Neuron (in vitro differentiated cells): ENCODE data around the gene RALGPS2.
"Not testable (repeated sequence)": the region's sequence is repeated elsewhere in the genome, so short reads cannot be mapped to it uniquely, and the experiment has no call there.

Experiments
- H2AFZ ChIP-seq: one replicate; pipeline ENCODE4 v1.6.1; 2013; ENCODE audit warnings: low read depth, mild to moderate bottlenecking, inconsistent platforms, low read length, moderate library complexity
- H3K27me3 ChIP-seq: one replicate; pipeline ENCODE4 v1.6.1; 2013; ENCODE audit warnings: low read length; ENCODE audit not compliant: insufficient read depth
- H3K36me3 ChIP-seq: one replicate; pipeline ENCODE4 v1.6.1; 2013; ENCODE audit warnings: low read length; ENCODE audit not compliant: insufficient read depth
- H3K4me1 ChIP-seq: one replicate; pipeline ENCODE4 v1.6.1; 2013; ENCODE audit warnings: low read length; ENCODE audit not compliant: insufficient read depth
- H3K4me3 ChIP-seq: 2 replicates; pipeline ENCODE4 v1.5.1; 2013; ENCODE audit warnings: mild to moderate bottlenecking, low read length, moderate library complexity
- H3K9me3 ChIP-seq: one replicate; pipeline ENCODE4 v1.6.1; 2013; ENCODE audit warnings: low read length

RALGPS2 gene

DNA sequence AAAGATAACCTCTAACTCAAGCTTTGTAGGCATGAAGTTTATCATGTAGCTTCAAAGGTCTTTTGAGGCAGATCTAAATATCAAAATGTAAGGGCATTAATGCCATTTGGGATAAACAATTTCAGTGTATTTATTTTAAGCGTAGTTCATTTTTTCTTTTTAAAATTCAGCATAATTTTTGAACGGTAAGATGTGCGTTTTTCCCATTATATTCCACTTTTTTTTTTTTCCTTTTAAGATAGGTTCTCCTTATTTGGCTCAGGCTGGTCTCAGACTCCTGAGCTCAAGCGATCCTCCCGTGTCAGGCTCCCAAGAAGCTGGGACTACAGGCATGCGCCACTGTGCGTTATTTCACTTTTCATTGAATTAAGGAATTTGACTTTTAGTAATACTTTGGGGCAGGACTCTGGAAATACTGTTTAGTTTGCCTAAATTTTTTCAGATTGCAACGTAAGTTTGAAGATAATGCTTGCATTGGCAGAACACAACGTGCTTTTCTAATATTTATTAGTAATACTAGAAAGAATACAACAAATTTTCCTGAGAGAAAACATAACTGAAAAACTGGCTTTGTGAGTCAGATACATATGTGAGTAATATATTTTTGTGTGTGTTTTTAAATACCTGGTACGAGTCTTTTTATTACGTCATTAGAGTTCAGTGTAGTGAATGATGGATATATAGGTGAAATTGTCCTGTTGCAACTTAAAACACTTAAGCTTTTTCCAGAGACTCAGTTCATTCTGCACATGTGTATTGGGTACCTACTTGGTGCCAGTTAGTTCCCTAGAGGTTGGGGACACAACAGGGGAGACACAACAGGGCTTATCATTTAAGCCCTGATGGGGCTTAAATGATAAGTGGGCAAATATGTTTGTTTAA is 2.2 kb downstream of the RALGPS2 start:
- H3K9me3 ChIP-seq, result peaks cover 10% of the 10 kb centered on the region
- H3K4me1 ChIP-seq, result peaks cover 23% of the 10 kb centered on the region
- H3K27me3 ChIP-seq, result no peaks in the 10 kb centered on the region
- H3K4me3 ChIP-seq, result peak overlapping the region; percentile 91
- H3K36me3 ChIP-seq, result no peaks in the 10 kb centered on the region
- no peak overlapping the region for H2AFZ ChIP-seq

DNA sequence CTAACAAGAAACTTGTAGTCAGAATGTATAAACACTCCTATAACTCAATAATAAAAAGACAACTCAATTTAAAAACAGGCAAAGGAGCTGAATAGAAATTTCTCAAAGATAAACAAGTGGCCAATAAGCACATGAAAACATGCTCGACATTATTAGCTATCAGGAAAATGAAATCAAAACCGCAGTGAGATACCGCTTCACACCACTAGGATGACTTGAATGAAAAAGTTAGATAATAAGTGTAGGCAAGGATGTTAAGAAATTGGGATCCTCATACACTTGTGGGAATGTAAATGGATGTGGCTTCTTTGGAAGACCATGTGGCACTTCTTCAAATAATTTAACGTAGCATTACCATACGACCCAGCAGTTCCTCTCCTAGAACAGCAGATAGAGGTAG is 8.9 kb downstream of the RALGPS2 start:
- Histone ChIP-seq H3K4me1 (no peaks in the 10 kb centered on the region), H3K9me3 (peaks cover 16% of the 10 kb centered on the region), H3K4me3 (no peak overlapping the region), H2AFZ (no peak overlapping the region), H3K36me3 (peaks cover 6% of the 10 kb centered on the region), H3K27me3 (no peaks in the 10 kb centered on the region)

DNA sequence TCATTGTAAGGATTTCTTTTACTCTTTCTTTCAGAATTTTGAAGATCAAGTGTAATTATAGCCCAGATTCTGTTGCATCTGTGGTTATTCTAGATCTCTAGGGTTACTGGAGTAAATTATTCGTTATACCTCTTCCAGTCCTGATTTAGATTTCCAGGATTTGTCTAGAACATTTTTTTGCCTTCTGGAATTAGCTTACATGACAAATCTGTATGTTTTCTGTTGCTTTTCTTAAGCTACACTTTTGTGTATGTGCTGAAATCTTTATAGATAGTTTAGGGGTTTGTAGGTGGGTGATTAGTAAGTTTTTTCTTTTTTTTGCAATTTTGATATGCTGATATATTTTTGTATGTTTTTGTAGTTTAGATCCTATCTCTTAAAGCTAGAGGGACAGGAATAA is 13.7 kb downstream of the RALGPS2 start:
- Histone ChIP-seq H3K4me1 (no peaks in the 10 kb centered on the region), H3K4me3 (no peak overlapping the region), H3K9me3 (peaks cover 8% of the 10 kb centered on the region), H3K36me3 (peaks cover 28% of the 10 kb centered on the region), H2AFZ (no peak overlapping the region), H3K27me3 (no peaks in the 10 kb centered on the region)

DNA sequence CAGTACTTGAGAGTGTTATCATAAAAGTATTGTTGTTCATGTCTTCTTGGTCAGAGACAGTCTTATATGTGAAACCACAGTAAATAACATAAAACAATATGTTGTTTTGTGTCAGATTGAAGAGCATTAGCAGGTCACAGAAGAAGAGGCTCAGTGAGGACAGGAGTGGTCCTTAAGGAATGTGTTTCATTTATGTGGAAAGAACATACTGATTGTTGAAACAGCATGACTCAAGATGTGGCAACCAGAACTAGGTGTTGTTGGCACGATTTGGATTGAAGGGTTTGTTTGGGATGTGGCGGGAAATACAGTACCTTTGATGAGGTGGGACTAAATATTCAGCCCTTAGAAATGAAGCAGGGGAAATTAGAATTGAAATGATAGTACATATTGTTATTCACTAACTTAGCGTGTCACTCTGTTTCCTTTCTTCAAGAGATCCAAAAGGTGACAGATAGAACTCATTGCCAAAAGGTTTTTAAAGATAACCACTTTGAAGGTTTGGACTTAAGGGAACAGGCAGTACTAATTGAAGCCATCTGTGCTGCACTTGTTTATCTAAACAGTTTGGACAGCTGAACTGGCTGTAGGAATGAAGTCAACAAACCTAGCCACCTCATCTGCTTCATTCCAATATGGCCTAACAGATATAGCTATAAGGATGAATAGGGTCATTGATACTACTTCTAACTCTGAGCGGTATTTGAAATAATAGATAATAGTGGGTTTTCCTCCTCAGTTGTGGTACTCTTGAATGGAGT is 14.4 kb downstream of the RALGPS2 start:
- Histone ChIP-seq H3K4me1 (no peaks in the 10 kb centered on the region), H3K36me3 (peaks cover 32% of the 10 kb centered on the region), H3K9me3 (peaks cover 9% of the 10 kb centered on the region), H3K4me3 (no peak overlapping the region), H3K27me3 (no peaks in the 10 kb centered on the region), H2AFZ (no peak overlapping the region)

DNA sequence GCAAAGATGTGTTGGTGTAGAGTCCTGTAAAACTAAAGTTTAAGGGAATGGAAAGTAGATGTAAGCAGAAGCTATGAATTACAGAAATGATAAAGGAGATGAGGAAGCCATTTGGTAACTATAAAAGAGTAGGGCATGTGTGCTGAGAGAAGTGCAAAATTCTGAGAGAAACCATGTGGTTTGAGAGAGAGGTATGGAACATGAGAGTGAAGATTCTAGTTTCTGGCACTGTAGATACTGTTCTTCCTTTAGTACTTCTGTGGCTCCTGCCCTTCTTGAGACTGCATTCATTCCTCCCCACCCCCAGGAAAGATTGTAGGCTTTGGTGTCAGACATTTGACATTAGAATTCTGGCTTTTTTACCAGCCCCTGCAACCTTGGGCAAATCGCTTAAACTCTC is 15.4 kb downstream of the RALGPS2 start:
- Histone ChIP-seq H3K4me3 (no peak overlapping the region), H3K9me3 (peaks cover 7% of the 10 kb centered on the region), H2AFZ (no peak overlapping the region), H3K36me3 (peaks cover 32% of the 10 kb centered on the region), H3K27me3 (no peaks in the 10 kb centered on the region), H3K4me1 (no peaks in the 10 kb centered on the region)

DNA sequence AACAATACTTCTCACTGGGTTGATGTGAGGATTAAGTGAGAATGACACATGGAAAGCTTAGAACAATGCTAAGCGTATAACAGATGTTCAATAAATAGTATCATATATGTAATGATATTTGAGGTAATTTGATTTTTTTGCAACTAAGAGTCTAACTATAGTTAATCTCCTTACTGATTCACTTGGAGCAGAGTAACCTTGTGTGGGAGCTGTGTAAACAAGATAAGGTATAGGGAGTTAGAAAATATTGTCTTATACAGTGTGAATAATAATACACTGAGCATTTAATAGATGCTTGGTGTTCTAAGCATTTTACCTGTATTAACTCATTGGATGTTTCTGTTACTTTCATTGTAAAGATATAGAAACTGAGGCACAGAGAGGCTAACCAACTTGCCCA is 15.9 kb downstream of the RALGPS2 start:
- Histone ChIP-seq H3K27me3 (no peaks in the 10 kb centered on the region), H3K4me1 (no peaks in the 10 kb centered on the region), H3K36me3 (peaks cover 32% of the 10 kb centered on the region), H3K4me3 (no peak overlapping the region), H3K9me3 (peaks cover 7% of the 10 kb centered on the region), H2AFZ (no peak overlapping the region)

DNA sequence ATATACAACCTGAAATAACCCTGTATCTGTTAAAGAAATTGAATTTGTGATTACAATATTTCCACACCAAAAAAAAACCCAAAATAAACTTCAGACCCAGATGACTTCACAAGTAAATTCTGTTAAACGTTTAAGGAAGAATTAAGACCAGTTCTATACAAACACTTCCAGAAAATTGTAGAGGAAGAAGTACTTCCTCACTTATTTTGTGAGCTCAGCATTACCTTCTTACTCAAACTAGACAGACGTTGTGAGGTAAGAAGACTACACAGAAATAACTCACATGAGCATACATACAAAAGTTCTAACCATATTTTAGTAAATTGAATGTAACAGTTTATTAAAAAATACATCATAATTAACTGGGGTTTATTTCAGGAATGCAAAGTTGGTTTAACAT is 18.8 kb downstream of the RALGPS2 start:
- no peaks in the 10 kb centered on the region for H3K4me1 ChIP-seq
- peaks cover 5% of the 10 kb centered on the region for H3K9me3 ChIP-seq
- H3K27me3 ChIP-seq, result no peaks in the 10 kb centered on the region
- peaks cover 30% of the 10 kb centered on the region for H3K36me3 ChIP-seq
- H3K4me3 ChIP-seq, result no peak overlapping the region
- no peak overlapping the region for H2AFZ ChIP-seq

DNA sequence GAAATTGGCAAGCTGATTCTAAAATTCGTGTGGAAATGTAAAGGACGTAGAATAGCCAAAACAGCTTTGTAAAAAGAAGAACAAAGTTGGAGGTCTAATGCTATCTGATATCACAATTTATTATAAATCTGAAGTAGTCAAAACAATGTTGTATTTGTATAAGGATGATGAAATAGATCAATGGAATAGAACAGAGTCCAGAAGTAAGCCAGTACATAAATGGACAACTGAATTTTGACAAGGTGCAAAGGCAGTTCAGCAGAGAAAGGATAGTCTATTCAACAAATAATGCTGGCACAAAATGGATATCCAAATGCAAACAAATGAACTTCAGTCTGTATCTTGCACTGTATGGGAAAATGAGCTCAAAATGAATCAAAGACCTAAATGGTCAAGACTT is 20.2 kb downstream of the RALGPS2 start:
- Histone ChIP-seq H2AFZ (no peak overlapping the region), H3K4me1 (no peaks in the 10 kb centered on the region), H3K4me3 (no peak overlapping the region), H3K36me3 (peaks cover 28% of the 10 kb centered on the region), H3K27me3 (no peaks in the 10 kb centered on the region), H3K9me3 (peaks cover 5% of the 10 kb centered on the region)

DNA sequence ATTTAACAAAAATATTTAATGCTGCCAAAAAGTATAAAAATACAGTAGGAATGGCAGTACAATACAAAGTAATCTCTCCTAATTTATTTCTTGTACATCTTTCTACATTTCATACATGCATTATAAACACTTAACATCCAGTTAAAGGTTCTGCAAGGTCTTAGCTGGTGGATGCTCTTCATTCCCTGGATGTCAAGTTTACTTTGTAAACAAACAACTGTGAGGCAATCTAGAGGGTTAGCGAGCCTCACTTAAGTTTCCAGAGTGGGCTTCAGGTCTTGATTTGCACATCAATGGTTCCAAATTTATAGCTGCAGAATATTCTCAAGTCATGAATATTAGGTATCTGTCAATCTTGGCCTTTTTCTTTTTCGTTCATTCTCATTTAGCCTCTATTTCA is 21.3 kb downstream of the RALGPS2 start:
- Histone ChIP-seq H3K4me1 (no peaks in the 10 kb centered on the region), H3K27me3 (no peaks in the 10 kb centered on the region), H3K9me3 (peaks cover 5% of the 10 kb centered on the region), H3K36me3 (peaks cover 19% of the 10 kb centered on the region), H2AFZ (no peak overlapping the region), H3K4me3 (no peak overlapping the region)

DNA sequence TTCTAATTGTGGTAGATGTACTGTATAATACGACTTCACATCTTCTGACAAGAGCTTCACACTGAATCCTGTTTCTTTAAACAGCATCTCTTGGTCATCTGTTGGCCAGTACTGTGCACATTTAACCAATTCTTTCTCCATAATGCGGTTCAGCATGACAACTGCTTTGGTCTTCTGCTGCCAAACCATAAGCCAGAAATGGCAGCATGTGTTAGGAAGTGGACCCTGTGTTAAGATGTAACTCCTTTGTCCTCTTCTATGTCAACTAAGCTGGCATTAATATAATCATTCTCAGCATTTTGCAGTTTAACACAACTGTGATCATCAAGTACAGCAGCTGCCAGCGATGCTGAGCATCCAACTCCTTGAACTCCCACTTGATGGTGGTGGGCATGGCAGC is 22.3 kb downstream of the RALGPS2 start:
- H3K9me3 ChIP-seq, H2AFZ ChIP-seq, H3K4me3 ChIP-seq, H3K27me3 ChIP-seq, H3K4me1 ChIP-seq: not testable (repeated sequence)
- peaks cover 15% of the 10 kb centered on the region for H3K36me3 ChIP-seq

DNA sequence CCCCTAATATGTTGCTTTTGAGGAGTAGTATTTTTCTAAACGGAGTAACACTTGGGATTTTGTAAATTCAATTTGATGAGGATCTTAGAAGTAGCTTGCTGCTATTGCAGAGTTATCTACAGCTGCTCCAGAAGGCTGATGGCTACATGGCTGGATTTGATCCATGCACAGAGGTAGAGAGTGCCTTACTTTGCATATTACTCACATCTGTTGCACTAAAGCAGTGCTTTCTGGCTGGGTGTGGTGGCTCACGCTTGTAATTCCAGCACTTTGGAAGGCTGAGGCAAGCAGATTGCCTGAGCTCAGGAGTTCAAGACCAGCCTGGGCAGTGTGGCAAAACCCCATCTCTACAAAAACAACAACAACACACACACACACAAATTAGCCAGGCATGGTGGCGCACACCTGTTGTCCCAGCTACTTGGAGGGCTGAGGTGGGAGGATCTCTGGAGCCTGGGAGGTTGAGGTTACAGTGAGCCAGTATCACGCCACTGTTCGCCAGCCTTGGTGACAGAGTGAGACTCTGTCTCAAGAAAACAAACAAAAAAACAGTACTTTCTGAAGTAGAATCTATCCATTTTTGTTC is 24.6 kb downstream of the RALGPS2 start:
- peaks cover 5% of the 10 kb centered on the region for H3K36me3 ChIP-seq
- H3K4me3 ChIP-seq, result no peak overlapping the region
- no peaks in the 10 kb centered on the region for H3K4me1 ChIP-seq
- H3K27me3 ChIP-seq, result no peaks in the 10 kb centered on the region
- H3K9me3 ChIP-seq, result peaks cover 3% of the 10 kb centered on the region
- H2AFZ ChIP-seq, result no peak overlapping the region

DNA sequence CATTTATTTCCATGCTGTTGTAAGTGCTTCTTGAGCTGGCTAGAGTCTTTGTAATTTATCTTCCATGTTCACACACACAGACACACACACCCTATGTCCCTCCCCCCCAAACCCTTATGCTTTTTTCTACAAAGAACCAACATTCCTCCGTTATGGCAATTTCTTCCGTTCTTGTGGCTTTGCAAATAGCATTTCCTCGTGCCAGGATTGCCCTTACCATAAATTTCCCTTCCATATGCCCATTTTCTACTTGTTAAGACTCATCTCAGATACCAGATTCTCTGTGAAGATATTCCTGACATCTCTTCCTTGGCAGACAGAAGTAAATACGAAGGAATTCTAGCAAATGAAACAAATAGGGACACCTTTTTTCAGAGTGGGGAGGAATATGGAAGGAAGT is 26.0 kb downstream of the RALGPS2 start:
- no peak overlapping the region for H3K4me3 ChIP-seq
- H2AFZ ChIP-seq, result no peak overlapping the region
- peaks cover 11% of the 10 kb centered on the region for H3K9me3 ChIP-seq
- peaks cover 5% of the 10 kb centered on the region for H3K36me3 ChIP-seq
- H3K4me1 ChIP-seq, result no peaks in the 10 kb centered on the region
- no peaks in the 10 kb centered on the region for H3K27me3 ChIP-seq

DNA sequence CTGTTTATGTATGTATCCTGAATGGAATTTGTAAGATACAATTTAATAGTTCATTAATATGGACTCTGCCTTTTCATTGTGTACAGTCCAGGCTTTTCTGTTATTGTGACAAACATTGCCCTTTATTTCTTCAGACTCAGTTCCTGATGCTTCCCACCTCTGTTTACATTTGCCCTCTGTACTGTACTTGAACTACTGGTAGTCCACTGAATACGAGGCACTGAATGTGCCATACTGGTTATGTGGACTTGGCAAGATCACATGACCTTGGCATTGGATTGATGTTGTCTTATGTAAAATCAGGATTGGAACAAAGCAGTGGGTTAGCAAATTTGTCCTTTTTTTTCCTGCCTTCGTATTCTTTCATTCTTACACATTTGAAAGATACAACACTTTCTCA is 27.8 kb downstream of the RALGPS2 start:
- Histone ChIP-seq H3K27me3 (no peaks in the 10 kb centered on the region), H2AFZ (no peak overlapping the region), H3K4me1 (no peaks in the 10 kb centered on the region), H3K36me3 (peaks cover 2% of the 10 kb centered on the region), H3K9me3 (peaks cover 11% of the 10 kb centered on the region), H3K4me3 (no peak overlapping the region)
